ENCODE results near the gene SNUPN.
"Not testable (repeated sequence)": the region's sequence is repeated elsewhere in the genome, so short reads cannot be mapped to it uniquely, and the experiment has no call there.

SNUPN gene

GRCh38 chr15:75653347-75653913, 27.9 kb upstream of the SNUPN start:
- no peak for DNase-seq

- DNase-seq, result no peak
Measured at GRCh38 chr15:75651810-75652543, 26.5 kb upstream of the SNUPN start.

GRCh38 chr15:75650908-75651809, 25.6 kb upstream of the SNUPN start:
- no peak for DNase-seq

- DNase-seq, result no peak
Measured at GRCh38 chr15:75649848-75650247, 24.3 kb upstream of the SNUPN start.

- DNase-seq, result no peak
Measured at GRCh38 chr15:75649045-75649761, 23.7 kb upstream of the SNUPN start.

- DNase-seq, result no peak
Measured at GRCh38 chr15:75648156-75649000, 22.9 kb upstream of the SNUPN start.

- no peak for DNase-seq
Measured at GRCh38 chr15:75647370-75648155, 22.0 kb upstream of the SNUPN start, which contains the start of gene SNX33. SNX33 (plus strand) TSS chr15:75647912; CDS start chr15:75649103, 1,191 bp downstream.

GRCh38 chr15:75646944-75647364, 21.4 kb upstream of the SNUPN start:
- no peak for DNase-seq

GRCh38 chr15:75646112-75646943, 20.8 kb upstream of the SNUPN start:
- DNase-seq, result no peak

- no peak for DNase-seq
Measured at GRCh38 chr15:75644376-75644775, 18.9 kb upstream of the SNUPN start.

- no peak for DNase-seq
Measured at GRCh38 chr15:75641603-75642002, 16.1 kb upstream of the SNUPN start.

GRCh38 chr15:75641179-75641503, 15.6 kb upstream of the SNUPN start:
- DNase-seq, result no peak

GRCh38 chr15:75640483-75641178, 15.1 kb upstream of the SNUPN start:
- no peak for DNase-seq

- peak; percentile 92 for DNase-seq
Measured at GRCh38 chr15:75639709-75640482, 14.4 kb upstream of the SNUPN start, which contains the start of gene IMP3. IMP3 (minus strand) TSS chr15:75640224; CDS start chr15:75640168, 56 bp downstream.

- DNase-seq, result no peak
Measured at GRCh38 chr15:75639191-75639708, 13.7 kb upstream of the SNUPN start.

GRCh38 chr15:75637245-75638009, 11.9 kb upstream of the SNUPN start:
- DNase-seq, result no peak

- no peak for DNase-seq
Measured at GRCh38 chr15:75636026-75636425, 10.5 kb upstream of the SNUPN start.

- not testable (repeated sequence) for DNase-seq
Measured at GRCh38 chr15:75633922-75634321, 8.4 kb upstream of the SNUPN start.
